ENCODE measurements around the gene MACROD2.

GRCh38 chr20:16001286-16001685 is 2006.0 kb downstream of the MACROD2 start:
- TF ChIP-seq CTCF (conservative IDR thresholded peaks at IDR 0.05; ENCODE audit: low read depth, low read length) (no peak), EZH2 (IDR thresholded peaks at IDR 0.05; ENCODE audit: borderline replicate concordance, low read depth, low read length, poor library complexity, severe bottlenecking) (no peak)
